Heart left ventricle (tissue), 13 donors: Measurements from ENCODE around the gene CD151.

ENCODE experiments used
- CTCF ChIP-seq, 12 donors: fragments of 200-600 bp; sonication (generic) in 4 of 12; IDR thresholded peaks; one replicate each; pipeline versions ENCODE4 v1.5.0 to v1.8.0; 2018 to 2022; ENCODE audit warnings: antibody characterized with exemption in 12 of 12, mild to moderate bottlenecking in 5 of 12
- POLR2A ChIP-seq, 2 donors: fragments of 450-650 bp; IDR thresholded peaks; one replicate each; pipeline ENCODE4 v1.6.1; 2017; ENCODE audit warnings: antibody characterized with exemption in 2 of 2, mild to moderate bottlenecking in 2 of 2, moderate library complexity in 2 of 2
- donor health status: ischemic (EF 13 %, LVEDD 7.1; RV severe dilation, severe dysfunction).
- donor health status: DM: no; HTN: yes; CAD: no.
- donor health status: DM: no; HTN: no; CAD: no.
- donor health status: ischemic (EF 25% LVEDD 6.9; RV normal size, moderate dysfunction).
- donor health status: ischemic (EF 25% LVEDD 5.7; RV mildly dilated, moderate dysfunction).
- donor health status: ischemic (EF 35%, LVEDD 5.7; RV mildly dilated, moderate dysfunction).
- donor health status: nonischemic (EF 11% LVEDD 7.7; RV severe dilation, severe dysfunction).
- donor health status: DM: yes; HTN: yes; CAD: no.
- donor health status: PGD.
- donor health status: ischemic (EF 29% LVEDD 5.4; RV normal size, mild dysfunction).
- donor health status: nonischemic (EF 23%, LVEDD 6.1; RV moderate dilation, normal function).

- TF ChIP-seq CTCF (IDR thresholded peaks at IDR 0.05), result no peak
- TF ChIP-seq POLR2A (IDR thresholded peaks at IDR 0.05), result no peak
Observed at GRCh38 chr11:826836-827145, 6.0 kb upstream of the CD151 start.
